Measurements from ENCODE around the gene TAAR1.

GRCh38 chr6:132648356-132648755 lies 10.6 kb downstream of the TAAR1 start:
- no peak for TF ChIP-seq CTCF (IDR thresholded peaks at IDR 0.05)
- no peak for TF ChIP-seq POLR2A (IDR thresholded peaks at IDR 0.05)
- TF ChIP-seq EP300 (IDR thresholded peaks at IDR 0.05), result no peak

Measured in tibial nerve (tissue), 4 donors.